ENCODE measurements around the gene POC1B.

Gene POC1B

DNA sequence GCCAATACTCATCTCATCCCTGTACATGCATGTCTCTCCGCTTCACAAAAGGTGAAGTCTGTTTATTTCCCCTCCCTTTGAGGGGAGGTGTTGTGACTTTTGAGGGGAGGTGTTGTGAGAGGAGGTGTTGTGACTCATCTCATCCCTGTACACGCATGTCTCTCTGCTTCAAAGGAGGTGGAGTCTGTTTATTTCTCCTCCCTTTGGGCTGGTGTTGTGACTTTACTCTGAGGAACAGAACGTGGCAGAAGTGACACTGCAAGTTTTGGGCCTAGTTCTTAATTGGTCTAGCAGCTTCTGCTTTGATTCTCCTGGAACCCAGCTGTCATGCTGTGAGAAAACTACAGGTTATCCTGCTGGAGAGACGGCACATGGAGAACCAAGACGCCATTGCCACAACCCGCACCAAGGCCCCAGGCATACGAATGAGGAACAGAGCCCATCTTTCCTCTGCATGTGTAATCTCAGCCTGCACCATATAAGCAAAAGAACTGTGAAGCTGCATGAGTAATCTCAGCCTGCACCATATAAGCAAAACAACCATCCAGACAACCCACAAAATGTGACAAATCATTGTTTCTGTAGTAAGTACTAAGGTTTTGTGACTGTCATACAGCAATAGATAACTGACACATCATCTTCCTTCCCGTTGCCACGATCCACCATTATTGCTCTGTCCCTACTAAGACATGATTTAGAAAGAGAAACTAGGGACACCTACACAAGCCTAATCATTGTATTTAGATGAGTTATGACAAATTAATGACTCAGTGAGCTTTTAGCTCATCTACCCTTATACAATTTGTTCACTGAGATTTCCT, 31.2 kb downstream of the POC1B start:
- DNase-seq: peak; percentile 29

DNA sequence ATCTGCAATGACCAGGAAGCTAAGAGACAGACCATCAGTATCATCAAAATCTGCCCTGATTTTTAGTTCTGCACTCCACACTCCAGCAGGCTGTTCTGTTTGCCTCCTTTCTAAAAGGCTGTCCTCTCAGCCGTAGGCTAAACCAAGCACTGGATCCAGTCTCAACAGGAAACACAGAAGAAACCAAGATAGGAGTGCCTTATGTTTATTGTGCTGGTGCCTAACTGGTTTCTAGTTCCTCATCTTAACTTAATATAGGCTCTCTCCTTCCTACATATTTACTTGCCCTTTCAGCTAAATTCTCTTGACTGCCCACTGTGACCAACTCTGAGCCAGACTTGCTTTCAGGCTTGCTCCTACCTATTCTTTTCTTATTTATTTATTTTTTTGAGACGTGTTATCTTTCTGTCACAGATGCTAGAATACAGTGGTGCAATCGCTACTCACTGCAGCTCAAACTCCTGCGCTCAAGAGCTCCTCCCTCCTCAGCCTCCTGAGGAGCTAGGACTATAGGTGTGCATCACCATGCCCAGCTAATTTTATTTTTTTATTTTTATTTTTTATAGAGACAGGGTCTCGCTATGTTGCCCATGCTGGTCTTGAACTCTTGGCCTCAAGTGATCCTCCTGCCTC, 32.1 kb downstream of the POC1B start:
- no peak for DNase-seq

DNA sequence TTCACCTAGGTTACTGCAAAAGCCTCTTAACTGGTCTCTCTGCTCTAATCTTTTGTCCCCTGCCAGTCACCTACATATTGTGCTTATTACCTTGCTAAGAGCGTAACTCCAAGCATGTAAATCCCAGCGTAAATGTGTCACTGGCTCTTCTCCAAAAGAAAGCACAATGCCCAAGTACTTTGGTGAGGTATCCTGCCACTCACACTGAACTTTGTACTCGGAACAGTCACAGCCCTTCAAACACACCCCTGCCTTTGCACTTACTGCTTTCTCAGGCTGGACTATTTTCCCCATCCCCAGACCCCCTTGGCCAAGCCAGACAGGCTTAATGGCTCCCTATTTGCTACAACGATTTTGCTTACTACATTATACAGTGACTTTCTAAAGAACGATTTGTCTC, 33.0 kb downstream of the POC1B start:
- DNase-seq: no peak

DNA sequence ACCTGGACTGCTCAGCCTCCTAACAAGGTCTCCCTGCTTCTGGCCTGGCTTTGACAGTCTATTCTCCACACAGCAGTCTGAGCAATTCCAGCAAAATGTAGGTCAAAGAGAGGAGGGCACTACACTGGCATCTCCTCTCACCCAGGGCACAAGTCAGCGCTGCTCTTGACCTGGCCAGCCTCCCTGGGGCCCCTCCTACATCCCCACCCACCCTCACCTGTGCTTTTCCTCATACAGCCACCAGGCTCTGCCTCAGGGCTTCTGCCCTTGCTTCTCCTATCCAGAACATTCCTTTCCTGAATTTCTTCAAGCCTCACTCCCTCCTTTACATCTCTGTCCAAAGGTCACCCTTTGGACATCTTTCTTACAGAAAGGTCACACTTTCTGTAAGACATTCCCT, 34.9 kb downstream of the POC1B start:
- no peak for DNase-seq

DNA sequence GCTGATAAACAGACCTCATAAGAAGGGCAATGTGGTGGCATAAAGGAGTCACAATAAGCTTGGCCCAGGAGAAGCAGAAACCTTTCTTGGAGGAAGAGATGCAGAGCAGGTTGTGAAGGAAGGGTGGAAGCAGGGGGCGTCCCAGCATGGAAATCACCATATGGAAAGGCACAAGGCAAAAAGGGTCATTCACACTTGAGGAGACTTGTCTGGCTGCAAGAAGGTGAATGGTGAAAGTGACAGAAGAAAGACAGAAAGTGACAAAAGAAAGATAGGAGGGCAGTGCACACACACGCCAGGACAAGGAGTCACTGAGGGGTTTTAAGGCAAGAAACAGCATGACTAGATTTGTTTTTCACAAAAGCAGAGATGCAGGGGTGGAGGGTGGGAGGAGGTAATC, 39.6 kb downstream of the POC1B start:
- no peak for DNase-seq

DNA sequence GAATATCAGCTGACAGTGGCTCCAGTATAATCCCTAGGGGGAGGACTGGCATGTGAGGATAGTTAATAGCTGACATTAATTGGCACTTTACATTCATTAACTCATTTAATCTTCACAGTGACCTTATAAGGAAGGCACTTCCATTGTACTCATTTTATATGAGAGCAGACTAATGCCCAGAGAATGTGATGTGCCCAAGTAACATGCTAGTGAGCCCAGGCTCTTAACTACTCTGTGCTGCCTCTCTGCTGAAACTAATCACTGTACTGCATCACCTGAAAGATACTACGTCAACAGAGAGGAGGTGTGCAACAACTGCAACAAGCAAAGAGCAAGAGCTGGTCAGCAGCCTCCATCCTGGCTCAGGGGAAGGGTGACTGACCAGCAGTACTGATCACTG, 41.4 kb downstream of the POC1B start:
- DNase-seq: no peak

DNA sequence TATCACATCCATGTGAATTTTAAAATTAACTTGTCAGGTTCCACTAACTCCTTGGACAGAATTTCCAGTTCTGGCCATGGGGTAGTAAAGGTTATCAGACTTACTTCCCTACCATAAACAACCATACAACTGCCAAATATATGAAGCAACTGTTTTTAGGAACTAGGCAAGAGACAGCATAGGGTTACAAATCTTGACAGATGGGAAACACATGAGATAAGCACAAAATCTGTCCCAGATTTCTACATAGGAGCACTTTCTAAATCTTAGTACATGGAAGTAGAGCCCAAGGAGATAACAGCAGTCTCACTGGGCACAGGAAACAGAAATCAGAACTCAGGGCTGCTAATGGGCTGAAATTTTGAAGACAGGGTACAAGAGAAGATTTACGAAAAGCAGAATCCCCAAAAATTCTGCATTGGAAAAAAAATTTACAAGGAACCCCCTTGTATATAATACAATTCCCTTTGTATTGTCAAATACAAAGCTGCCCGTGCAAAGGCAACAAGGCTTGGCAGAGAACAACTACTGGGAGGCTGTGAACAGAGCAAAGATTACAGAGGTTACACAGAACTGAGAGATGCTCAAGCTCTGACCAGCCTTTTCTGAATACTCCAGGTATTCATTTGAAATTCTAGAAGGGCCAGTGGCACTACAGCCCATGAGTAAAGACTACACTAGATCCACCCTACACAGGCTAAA, 44.5 kb downstream of the POC1B start:
- no peak for DNase-seq

DNA sequence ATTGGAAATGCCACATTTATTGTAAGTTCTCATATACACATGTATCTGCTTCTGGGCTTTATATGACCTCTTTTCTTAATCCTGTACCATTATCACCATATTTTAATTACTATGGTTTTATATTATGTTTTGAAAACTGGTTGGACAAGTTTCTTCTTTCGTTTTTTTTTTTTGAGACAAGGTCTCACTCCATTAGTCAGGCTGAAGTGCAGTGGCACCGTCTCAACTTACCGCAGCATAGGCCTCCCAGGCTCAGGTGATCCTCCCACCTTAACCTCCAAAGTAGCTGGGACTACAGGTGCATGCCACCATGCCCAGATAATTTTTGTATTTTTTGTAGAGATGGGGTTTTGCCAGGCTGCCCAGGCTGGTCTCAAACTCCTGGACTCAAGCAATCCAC, 45.9 kb downstream of the POC1B start:
- DNase-seq: no peak

DNA sequence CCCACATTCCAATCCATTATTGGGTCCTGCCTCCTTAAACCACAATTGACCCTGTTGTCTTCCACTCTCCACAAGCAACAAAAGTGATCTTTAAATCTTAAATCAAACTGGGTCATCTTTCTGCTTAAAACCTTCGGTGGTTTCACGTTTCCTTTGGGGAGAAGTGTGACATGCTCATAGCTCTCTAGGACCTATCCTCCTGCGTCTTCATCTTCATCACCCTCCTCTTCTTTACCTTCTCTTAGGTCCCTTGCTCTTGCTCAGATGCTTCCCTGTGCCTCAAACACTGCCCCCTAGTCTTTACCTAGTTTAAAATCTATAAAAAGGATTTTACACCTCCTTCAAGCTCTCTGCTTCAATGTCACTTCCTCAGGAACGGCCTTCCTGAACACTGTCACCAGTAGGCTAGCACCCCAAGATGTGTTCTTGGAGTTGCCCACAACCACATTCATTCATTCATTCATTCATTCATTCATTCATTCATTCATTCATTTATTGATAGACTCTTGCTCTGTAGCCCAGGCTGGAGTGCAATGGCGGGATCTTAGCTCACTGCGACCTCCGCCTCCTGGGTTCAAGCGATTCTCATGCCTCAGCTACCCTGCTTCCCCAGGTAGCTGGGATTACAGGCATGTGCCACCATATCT, 48.1 kb downstream of the POC1B start:
- DNase-seq: no peak

DNA sequence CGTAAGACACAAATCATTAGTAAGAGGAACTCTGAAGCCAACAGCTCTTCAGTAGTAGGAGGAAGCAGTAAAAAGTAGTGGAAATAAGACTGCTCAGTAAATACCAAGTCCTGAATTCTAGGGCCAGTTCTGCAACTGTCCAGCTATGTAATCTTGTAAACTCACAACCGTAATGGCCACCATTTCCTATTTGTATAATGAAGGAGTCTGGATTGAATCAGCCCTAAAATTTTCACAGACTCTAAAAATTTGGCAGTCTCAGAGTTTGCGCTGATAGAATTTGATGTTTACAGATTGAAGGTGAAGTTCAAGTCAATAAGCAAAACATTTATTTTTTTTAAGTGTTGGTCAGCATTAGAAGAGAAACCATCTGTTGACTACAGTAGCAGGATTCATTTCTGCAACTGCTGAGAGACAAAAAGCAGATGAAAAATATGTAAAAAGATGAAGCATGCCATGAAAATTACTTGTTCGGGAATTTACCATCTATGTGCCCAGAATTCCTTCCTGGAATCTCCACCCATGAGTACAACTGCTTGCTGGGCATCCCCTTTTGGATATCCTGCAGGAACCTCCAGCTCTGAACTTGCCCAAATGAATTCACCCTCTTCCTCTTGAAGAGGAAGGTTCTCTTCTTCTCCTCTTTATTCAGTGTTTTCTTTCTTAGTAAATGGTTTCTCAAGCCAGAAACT, 48.8 kb downstream of the POC1B start:
- DNase-seq: no peak

DNA sequence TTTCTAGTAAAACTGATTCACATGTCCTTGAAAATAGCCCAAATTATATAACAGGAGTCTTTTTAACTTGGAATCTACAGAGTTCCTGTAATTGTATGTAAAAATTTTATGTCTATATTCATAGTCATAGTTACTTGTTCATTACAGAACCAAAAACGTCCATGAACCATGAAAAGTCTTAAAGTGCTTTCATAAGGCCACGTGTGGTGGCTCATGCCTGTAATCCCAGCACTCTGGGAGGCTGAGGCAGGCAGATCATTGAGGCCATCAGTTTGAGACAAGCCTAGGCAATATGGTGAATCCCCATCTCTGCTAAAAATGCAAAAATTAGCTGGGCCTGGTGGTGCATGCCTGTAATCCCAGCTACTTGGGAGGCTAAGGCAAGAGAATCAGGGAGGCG, 49.6 kb downstream of the POC1B start:
- no peak for DNase-seq

DNA sequence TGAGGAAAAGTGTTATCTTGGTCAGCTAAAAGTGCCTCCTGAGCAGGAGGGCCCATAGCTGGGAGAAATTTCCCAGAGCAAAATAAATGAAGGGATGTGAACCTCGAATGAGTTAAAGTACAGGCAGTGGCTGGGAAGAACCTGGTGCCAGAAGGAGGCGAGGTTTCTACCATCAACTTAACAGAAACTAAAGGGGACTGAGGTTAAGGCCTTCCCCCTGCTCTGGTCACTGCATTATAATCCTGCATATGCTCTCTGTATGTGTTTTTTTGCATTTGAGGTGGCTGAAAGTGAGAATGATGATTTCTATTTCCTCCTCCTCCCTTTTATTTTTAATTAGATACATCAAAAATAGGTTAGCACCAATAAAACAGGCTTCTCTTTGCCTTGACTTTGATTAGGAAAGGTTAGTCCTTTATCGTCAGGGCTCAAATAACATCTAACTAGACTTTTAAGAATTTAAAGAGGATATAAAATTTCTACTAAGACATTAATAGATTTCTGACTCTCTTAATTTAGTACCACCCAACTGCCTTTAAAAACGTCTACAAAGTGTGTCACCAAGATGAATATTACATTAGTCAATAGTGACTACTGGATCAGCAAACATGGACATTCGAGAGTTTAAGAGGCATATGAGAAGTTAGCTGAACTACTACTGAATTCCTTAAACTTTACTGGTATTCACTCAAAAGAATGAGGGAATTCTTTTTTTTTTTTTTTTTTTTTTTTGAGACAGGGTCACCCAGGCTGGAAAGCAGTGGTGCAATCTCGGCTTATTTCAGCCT, 50.5 kb downstream of the POC1B start:
- no peak for DNase-seq

DNA sequence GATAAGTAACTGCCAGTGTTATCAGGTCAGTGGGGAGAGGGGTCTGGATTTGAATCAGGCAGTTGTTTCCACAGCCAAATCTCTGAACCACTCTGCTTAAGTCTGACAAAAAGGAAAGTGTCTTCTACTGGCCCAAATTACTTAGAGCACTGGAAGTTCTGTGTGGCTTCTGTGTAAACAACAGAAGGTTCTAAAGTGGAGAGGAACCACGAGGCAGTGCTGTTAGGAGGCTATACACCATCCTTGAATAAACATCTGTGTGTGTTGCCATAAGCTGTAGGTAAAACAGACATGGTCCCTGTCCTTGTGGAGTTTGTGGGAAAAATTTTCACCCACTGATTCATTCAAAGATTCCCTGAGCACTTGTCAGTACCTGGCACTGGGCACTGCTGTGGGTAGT, 51.2 kb downstream of the POC1B start:
- DNase-seq: no peak

DNA sequence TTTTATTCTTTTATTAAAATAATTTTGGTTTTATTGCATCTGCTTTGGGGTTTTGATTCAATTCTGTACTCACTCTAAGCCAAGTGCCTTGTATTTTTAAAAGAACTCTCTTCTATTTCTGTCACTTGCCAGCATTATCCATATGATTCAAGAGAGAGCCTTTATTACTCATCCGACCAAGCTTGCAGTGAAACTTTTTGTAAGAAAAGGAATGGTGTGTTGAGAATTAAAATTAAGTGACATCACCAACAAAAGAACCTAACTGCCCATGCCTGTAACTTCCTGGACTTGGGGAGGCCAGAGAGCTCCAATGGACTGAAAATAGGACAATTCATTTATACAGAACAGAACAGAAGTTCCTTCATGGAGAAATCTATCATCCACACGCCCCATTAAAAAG, 53.3 kb downstream of the POC1B start:
- peak; percentile 83 for DNase-seq

DNA sequence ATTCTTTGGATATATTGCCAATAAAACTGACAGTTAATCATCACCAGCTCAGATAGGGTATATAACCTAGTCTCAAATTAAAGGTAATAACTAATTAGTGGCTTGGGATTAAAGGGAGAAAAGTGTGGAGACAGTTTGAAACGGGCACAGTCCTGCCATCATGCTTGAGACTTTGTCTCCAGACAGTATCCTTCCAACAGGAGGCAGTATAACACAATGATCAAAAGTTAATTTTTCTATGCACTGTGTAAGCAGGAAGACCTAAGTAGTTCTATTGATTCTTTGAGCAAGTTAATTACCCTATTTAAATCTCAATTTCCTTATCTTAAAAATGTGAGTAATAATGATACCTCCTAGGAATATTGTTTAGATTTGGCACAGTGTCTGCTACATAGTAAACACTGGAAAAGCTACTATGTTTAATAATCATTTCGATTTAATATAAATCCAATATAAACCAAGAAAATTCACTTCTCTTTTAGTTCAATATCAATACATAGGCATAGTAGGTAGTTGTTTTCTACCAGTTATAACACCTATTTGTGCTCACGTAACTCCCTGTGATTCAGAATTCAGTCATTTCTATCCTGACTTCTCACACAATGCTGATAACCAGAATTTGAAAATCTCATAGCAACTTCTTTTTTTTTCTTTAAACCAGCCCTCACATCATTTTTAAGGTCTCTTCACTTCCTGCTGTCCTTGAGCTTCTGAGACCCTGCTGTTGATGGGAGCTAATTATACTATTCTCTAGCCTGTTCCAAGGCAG, 54.9 kb downstream of the POC1B start:
- peak; percentile 46 for DNase-seq

DNA sequence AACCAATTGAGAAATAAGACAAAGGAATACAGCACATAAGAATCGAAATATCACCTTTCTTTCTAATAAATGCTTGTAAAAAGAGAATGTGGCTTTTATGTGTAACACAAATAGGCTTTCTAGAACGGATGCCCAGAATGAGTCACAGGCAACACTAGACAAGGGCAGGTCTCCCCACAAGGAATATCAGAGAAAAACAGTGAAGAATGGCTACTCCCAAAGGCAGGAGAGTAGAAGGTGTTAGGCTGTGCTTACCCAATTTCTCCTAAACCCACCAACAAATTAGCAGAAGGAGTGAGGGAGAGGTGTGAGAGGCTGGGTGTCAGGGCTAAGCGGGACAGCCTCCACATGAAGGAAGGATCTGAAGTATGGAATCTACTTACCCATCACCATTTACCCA, 56.5 kb downstream of the POC1B start:
- peak; percentile 34 for DNase-seq

DNA sequence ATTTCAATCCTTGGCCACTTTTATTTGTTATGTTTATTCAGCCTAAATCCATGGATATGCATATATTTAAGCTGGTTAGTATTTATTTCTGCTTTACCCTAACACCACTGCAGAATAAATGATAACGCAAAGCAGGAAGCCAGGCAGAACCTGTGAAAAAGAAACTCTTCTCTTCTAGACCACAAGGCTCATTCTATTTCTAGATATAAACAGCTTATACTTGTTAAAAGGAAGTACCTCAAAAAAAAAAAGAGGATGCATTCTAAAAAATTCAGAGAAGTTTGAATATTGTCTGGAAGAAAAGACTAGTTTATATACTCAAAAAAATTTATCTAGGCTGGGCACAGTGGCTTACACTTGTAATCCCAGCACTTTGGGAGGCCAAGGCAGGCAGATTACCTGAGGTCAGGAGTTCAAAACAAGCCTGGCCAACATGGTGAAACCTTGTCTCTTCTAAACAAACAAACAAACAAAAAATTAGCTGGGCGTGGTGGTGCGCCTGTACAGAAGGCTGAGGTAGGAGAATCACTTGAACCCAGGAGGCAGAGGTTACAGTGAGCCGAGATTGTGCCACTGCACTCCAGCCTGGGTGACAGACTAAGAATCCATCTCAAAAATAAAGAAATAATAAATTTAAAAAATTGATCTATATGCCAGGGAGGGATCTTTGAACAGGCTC, 57.1 kb downstream of the POC1B start:
- DNase-seq: no peak

DNA sequence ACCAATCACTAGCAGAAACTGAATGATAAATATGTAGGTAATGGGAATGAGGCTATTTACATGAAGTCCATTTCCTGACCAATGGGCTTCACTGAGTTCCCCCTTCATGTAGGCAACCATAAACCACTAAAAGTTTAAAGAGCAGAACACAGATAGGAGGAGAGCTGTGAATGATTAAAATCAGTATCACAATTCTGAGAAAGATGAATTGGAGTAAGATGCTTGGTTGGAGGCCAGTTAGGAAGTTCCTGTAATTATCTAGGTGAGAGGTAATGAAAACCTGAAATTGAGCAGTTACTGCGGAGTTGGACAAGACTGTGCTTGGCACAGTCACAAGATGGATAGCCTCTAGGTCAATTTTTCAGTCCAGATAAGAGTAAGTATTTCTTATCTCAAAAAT, 57.8 kb downstream of the POC1B start:
- DNase-seq: no peak

DNA sequence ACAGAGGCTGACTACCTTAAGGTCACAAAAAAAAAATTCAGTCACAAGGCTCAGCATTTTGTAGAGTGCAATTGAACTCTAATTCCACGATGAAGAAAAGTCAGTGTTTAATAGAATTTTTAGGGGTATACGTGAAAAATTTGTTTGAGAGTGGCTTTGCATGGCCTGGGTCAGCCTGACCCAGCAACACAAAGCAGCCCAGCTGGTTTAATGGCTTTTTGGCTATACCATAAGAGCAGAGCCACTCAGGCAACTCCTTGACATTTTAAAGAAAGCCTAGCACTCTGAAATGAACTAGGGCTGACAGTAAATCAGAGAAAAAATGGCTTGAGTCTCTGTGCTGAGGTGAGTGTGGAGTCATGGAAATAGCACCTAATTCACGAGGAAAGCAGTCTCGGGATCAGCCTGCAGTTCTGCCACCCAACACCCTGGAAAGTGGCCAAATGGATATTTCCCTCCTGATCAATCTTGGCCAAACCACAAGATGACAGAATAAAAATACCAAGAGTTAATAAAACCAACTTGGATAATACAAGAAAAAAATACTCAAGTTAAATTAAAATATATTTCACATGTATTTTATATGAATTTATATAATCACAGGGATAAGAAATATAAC, 60.8 kb downstream of the POC1B start:
- DNase-seq: peak; percentile 51

Measured in fibroblast of upper back skin (primary cell).